Endodermal cell (in vitro differentiated cells): ENCODE results near the gene LARP6. TPM values are rescaled to one million over a fixed set of nuclear protein-coding genes. Genes with fewer than 3 reads are reported as not detected.

Source experiments
- DNase-seq: peaks from one replicate; pipeline ENCODE4 v3.0.0-alpha.2; 2017
- H3K27ac ChIP-seq: 2 replicates; pipeline ENCODE4 v1.5.1; 2013; ENCODE audit warnings: mild to moderate bottlenecking, low read depth, low read length, moderate library complexity
- H3K27me3 ChIP-seq: 2 replicates; pipeline ENCODE4 v1.6.1; 2013; ENCODE audit warnings: mild to moderate bottlenecking, low read length, moderate library complexity; ENCODE audit not compliant: insufficient read depth, control insufficient read depth, poor library complexity, severe bottlenecking
- H3K36me3 ChIP-seq: 2 replicates; pipeline ENCODE4 v1.7.0; 2013; ENCODE audit warnings: mild to moderate bottlenecking, low read length, moderate library complexity; ENCODE audit not compliant: control insufficient read depth, insufficient read depth
- H3K4me1 ChIP-seq: one replicate; pipeline ENCODE4 v1.7.0; 2013; ENCODE audit warnings: low read length; ENCODE audit not compliant: control insufficient read depth, insufficient read depth
- H3K4me3 ChIP-seq: 2 replicates; pipeline ENCODE4 v1.5.1; 2013; ENCODE audit warnings: mild to moderate bottlenecking, low read length, moderate library complexity
- H3K9ac ChIP-seq: 2 replicates; pipeline ENCODE4 v1.6.1; 2013; ENCODE audit warnings: mild to moderate bottlenecking, low read length, moderate library complexity; ENCODE audit not compliant: poor library complexity, severe bottlenecking; ENCODE audit errors: extremely low read depth
- H3K9me3 ChIP-seq: 2 replicates; pipeline ENCODE4 v1.6.1; 2013; ENCODE audit warnings: mild to moderate bottlenecking, low read length, moderate library complexity; ENCODE audit not compliant: control insufficient read depth
- H3K27ac Mint-ChIP-seq: 2 replicates; pipeline ENCODE4 v1.8.0; 2020; ENCODE audit warnings: mixed read lengths
- H3K27me3 Mint-ChIP-seq: 2 replicates; pipeline ENCODE4 v1.8.0; 2021; ENCODE audit warnings: mild to moderate bottlenecking, mixed read lengths; ENCODE audit not compliant: insufficient read depth
- H3K36me3 Mint-ChIP-seq: 2 replicates; pipeline ENCODE4 v1.8.0; 2020; ENCODE audit warnings: low read depth, mixed read lengths
- H3K4me1 Mint-ChIP-seq: 2 replicates; pipeline ENCODE4 v1.8.0; 2020; ENCODE audit warnings: mixed read lengths
- H3K4me3 Mint-ChIP-seq: 2 replicates; pipeline ENCODE4 v1.8.0; 2020; ENCODE audit warnings: mild to moderate bottlenecking, moderate library complexity, mixed read lengths
- H3K9me3 Mint-ChIP-seq: 2 replicates; pipeline ENCODE4 v1.8.0; 2020; ENCODE audit warnings: mild to moderate bottlenecking, mixed read lengths
- CTCF ChIP-seq: fragments of 200-600 bp; sonication (generic); conservative IDR thresholded peaks from 2 replicates; pipeline ENCODE4 v1.5.0; 2021; ENCODE audit warnings: antibody characterized with exemption, mild to moderate bottlenecking
- WGBS, 2 experiments: methylation state at CpG; one replicate each; pipeline versions ENCODE4 v1.1.5 to v1.1.7; 2013; ENCODE audit warnings: missing lambda C conversion rate in 2 of 2, mixed read lengths in 1 of 2; ENCODE audit not compliant: insufficient coverage in 1 of 2, insufficient read length in 1 of 2; 5-methylcytosine and 5-hydroxymethylcytosine counted together
- total RNA-seq, 2 donors: library from RNA; stranded (reverse); fragmentation: NEBNext Ultra II Directional in 1 of 2; extraction: Animal tissue kit (Norgen Biotek cat#: 25700) in 1 of 2; gene quantifications; 2 replicates in 1 of 2; 3 replicates in 1 of 2; pipeline ENCODE4 v1.2.1, GENCODE V29; 2021

LARP6 gene
- total RNA-seq, 2 donors from 2014 or later = 24.0 to 24.9 TPM

GRCh38 chr15:70786996-70787395 is 67.0 kb downstream of the LARP6 start:
- Histone ChIP-seq H3K27ac (no peak overlapping the region), H3K36me3 (no peaks in the 10 kb centered on the region), H3K9ac (no peak overlapping the region), H3K4me3 (no peak overlapping the region), H3K9me3 (no peaks in the 10 kb centered on the region), H3K27me3 (no peaks in the 10 kb centered on the region), H3K4me1 (no peaks in the 10 kb centered on the region)
- 96 to 100% methylated on average over 3 to 4 of the region's 4 CpGs for WGBS, 2 experiments
- no peak for TF ChIP-seq CTCF
- no peaks in the 10 kb centered on the region for H3K27me3 Mint-ChIP-seq
- no peaks in the 10 kb centered on the region for H3K36me3 Mint-ChIP-seq
- no peak overlapping the region for H3K4me3 Mint-ChIP-seq
- no peak overlapping the region for H3K27ac Mint-ChIP-seq
- DNase-seq = no peak
- no peaks in the 10 kb centered on the region for H3K9me3 Mint-ChIP-seq
- peaks cover 4% of the 10 kb centered on the region for H3K4me1 Mint-ChIP-seq

DNA sequence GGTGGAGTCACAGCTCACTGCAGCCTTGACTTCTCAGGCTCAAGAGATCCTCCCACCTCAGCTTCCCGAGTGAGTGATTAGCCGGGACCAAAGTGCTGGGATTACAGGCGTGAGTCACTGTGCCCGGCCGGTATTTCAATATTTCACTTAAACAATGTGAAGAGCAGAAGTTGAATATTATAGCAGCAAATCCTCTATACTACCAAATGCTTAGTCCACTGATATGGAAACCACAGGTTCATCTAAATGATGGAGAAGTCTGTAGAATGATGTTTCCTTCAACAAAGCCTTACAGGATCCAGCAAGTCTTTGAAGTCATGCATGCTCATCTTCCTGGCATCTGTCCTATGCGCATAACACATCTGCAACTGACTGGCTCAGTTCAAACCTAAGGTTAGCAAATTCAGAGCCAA is 70.3 kb downstream of the LARP6 start:
- Histone ChIP-seq H3K36me3 (no peaks in the 10 kb centered on the region), H3K4me3 (no peak overlapping the region), H3K4me1 (no peaks in the 10 kb centered on the region), H3K9me3 (no peaks in the 10 kb centered on the region), H3K27me3 (no peaks in the 10 kb centered on the region), H3K27ac (no peak overlapping the region), H3K9ac (no peak overlapping the region)
- H3K9me3 Mint-ChIP-seq = no peaks in the 10 kb centered on the region
- no peak for DNase-seq
- WGBS, 2 experiments = 38 to 73% methylated on average over 1 to 4 of the region's 6 CpGs
- H3K36me3 Mint-ChIP-seq = no peaks in the 10 kb centered on the region
- no peak overlapping the region for H3K4me3 Mint-ChIP-seq
- peaks cover 10% of the 10 kb centered on the region for H3K4me1 Mint-ChIP-seq
- no peak overlapping the region for H3K27ac Mint-ChIP-seq
- TF ChIP-seq CTCF = no peak
- H3K27me3 Mint-ChIP-seq = no peaks in the 10 kb centered on the region

DNA sequence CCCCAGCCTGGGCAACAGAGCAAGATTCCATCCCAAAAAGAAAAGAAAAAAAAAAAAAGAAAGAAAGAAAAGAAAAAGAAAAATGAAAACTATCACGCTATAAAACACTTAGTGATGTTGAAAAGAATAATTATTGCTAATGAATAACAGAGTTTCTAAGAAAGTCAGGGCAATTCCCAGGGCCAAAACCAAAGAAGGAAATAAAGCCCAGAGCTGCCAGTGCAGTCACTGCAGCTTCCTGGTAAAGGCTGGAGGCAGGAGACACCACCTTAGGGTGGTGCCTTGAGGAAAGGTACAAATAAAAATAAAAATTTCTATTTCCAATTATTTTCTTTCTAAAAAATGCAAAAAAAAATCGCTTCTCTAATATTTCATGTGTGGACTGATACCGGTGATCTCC is 70.9 kb downstream of the LARP6 start:
- DNase-seq = no peak
- Histone ChIP-seq H3K9me3 (no peaks in the 10 kb centered on the region), H3K27ac (no peak overlapping the region), H3K36me3 (no peaks in the 10 kb centered on the region), H3K4me3 (no peak overlapping the region), H3K27me3 (no peaks in the 10 kb centered on the region), H3K9ac (no peak overlapping the region), H3K4me1 (no peaks in the 10 kb centered on the region)
- H3K27me3 Mint-ChIP-seq = no peaks in the 10 kb centered on the region
- TF ChIP-seq CTCF = no peak
- H3K36me3 Mint-ChIP-seq = no peaks in the 10 kb centered on the region
- H3K4me1 Mint-ChIP-seq = peaks cover 11% of the 10 kb centered on the region
- 60 to 100% methylated on average over 1 to 3 of the region's 3 CpGs for WGBS, 2 experiments
- H3K27ac Mint-ChIP-seq = no peak overlapping the region
- H3K4me3 Mint-ChIP-seq = no peak overlapping the region
- no peaks in the 10 kb centered on the region for H3K9me3 Mint-ChIP-seq
